GM12873 (cell line): ENCODE measurements around the gene SUSD6.

Experiments
- CTCF ChIP-seq: IDR thresholded peaks from 2 replicates; pipeline ENCODE4 v1.5.1; 2012; ENCODE audit warnings: low read depth, mild to moderate bottlenecking, moderate library complexity, low read length, control low read depth; ENCODE audit not compliant: insufficient read depth; ENCODE audit errors: missing control alignments

SUSD6 gene

GRCh38 chr14:69687606-69688298 is 76.4 kb downstream of the SUSD6 start:
- TF ChIP-seq CTCF, result no peak

- no peak for TF ChIP-seq CTCF
Measured at GRCh38 chr14:69688299-69688649, 76.9 kb downstream of the SUSD6 start.

- TF ChIP-seq CTCF, result no peak
Measured at GRCh38 chr14:69690042-69690441, 78.6 kb downstream of the SUSD6 start.

- TF ChIP-seq CTCF, result no peak
Measured at GRCh38 chr14:69692594-69692993, 81.2 kb downstream of the SUSD6 start.

GRCh38 chr14:69693145-69693544 is 81.7 kb downstream of the SUSD6 start:
- no peak for TF ChIP-seq CTCF

GRCh38 chr14:69693801-69694729 is 82.7 kb downstream of the SUSD6 start:
- TF ChIP-seq CTCF, result no peak

- no peak for TF ChIP-seq CTCF
Measured at GRCh38 chr14:69694730-69695281, 83.4 kb downstream of the SUSD6 start.
